Endodermal cell (in vitro differentiated cells): ENCODE measurements around the gene LENEP. TPM values are rescaled to one million over a fixed set of nuclear protein-coding genes. Genes with fewer than 3 reads are reported as not detected.

ENCODE experiments used
- DNase-seq: peaks from one replicate; pipeline ENCODE4 v3.0.0-alpha.2; 2017
- H3K27ac ChIP-seq: 2 replicates; pipeline ENCODE4 v1.5.1; 2013; ENCODE audit warnings: mild to moderate bottlenecking, low read depth, low read length, moderate library complexity
- H3K27me3 ChIP-seq: 2 replicates; pipeline ENCODE4 v1.6.1; 2013; ENCODE audit warnings: mild to moderate bottlenecking, low read length, moderate library complexity; ENCODE audit not compliant: insufficient read depth, control insufficient read depth, poor library complexity, severe bottlenecking
- H3K36me3 ChIP-seq: 2 replicates; pipeline ENCODE4 v1.7.0; 2013; ENCODE audit warnings: mild to moderate bottlenecking, low read length, moderate library complexity; ENCODE audit not compliant: control insufficient read depth, insufficient read depth
- H3K4me1 ChIP-seq: one replicate; pipeline ENCODE4 v1.7.0; 2013; ENCODE audit warnings: low read length; ENCODE audit not compliant: control insufficient read depth, insufficient read depth
- H3K4me3 ChIP-seq: 2 replicates; pipeline ENCODE4 v1.5.1; 2013; ENCODE audit warnings: mild to moderate bottlenecking, low read length, moderate library complexity
- H3K9ac ChIP-seq: 2 replicates; pipeline ENCODE4 v1.6.1; 2013; ENCODE audit warnings: mild to moderate bottlenecking, low read length, moderate library complexity; ENCODE audit not compliant: poor library complexity, severe bottlenecking; ENCODE audit errors: extremely low read depth
- H3K9me3 ChIP-seq: 2 replicates; pipeline ENCODE4 v1.6.1; 2013; ENCODE audit warnings: mild to moderate bottlenecking, low read length, moderate library complexity; ENCODE audit not compliant: control insufficient read depth
- H3K27ac Mint-ChIP-seq: 2 replicates; pipeline ENCODE4 v1.8.0; 2020; ENCODE audit warnings: mixed read lengths
- H3K27me3 Mint-ChIP-seq: 2 replicates; pipeline ENCODE4 v1.8.0; 2021; ENCODE audit warnings: mild to moderate bottlenecking, mixed read lengths; ENCODE audit not compliant: insufficient read depth
- H3K36me3 Mint-ChIP-seq: 2 replicates; pipeline ENCODE4 v1.8.0; 2020; ENCODE audit warnings: low read depth, mixed read lengths
- H3K4me1 Mint-ChIP-seq: 2 replicates; pipeline ENCODE4 v1.8.0; 2020; ENCODE audit warnings: mixed read lengths
- H3K4me3 Mint-ChIP-seq: 2 replicates; pipeline ENCODE4 v1.8.0; 2020; ENCODE audit warnings: mild to moderate bottlenecking, moderate library complexity, mixed read lengths
- H3K9me3 Mint-ChIP-seq: 2 replicates; pipeline ENCODE4 v1.8.0; 2020; ENCODE audit warnings: mild to moderate bottlenecking, mixed read lengths
- CTCF ChIP-seq: fragments of 200-600 bp; sonication (generic); conservative IDR thresholded peaks from 2 replicates; pipeline ENCODE4 v1.5.0; 2021; ENCODE audit warnings: antibody characterized with exemption, mild to moderate bottlenecking
- WGBS, 2 experiments: methylation state at CpG; one replicate each; pipeline versions ENCODE4 v1.1.5 to v1.1.7; 2013; ENCODE audit warnings: missing lambda C conversion rate in 2 of 2, mixed read lengths in 1 of 2; ENCODE audit not compliant: insufficient coverage in 1 of 2, insufficient read length in 1 of 2; 5-methylcytosine and 5-hydroxymethylcytosine counted together
- total RNA-seq, 2 donors: library from RNA; stranded (reverse); fragmentation: NEBNext Ultra II Directional in 1 of 2; extraction: Animal tissue kit (Norgen Biotek cat#: 25700) in 1 of 2; gene quantifications; 2 replicates in 1 of 2; 3 replicates in 1 of 2; pipeline ENCODE4 v1.2.1, GENCODE V29; 2021

The LENEP gene
- total RNA-seq, 2 donors from 2014 or later = 2.0 TPM; not detected in 1

- Histone ChIP-seq H3K9ac (peak overlapping the region; percentile 95), H3K27ac (peak overlapping the region; percentile 97), H3K4me3 (peak overlapping the region; percentile 94), H3K36me3 (peaks cover 18% of the 10 kb centered on the region), H3K4me1 (peaks cover 19% of the 10 kb centered on the region), H3K27me3 (no peaks in the 10 kb centered on the region), H3K9me3 (no peaks in the 10 kb centered on the region)
- Mint-ChIP-seq H3K27ac (peak overlapping the region; percentile 99), H3K9me3 (no peaks in the 10 kb centered on the region), H3K36me3 (peaks cover 14% of the 10 kb centered on the region), H3K4me1 (peaks cover 53% of the 10 kb centered on the region), H3K27me3 (no peaks in the 10 kb centered on the region), H3K4me3 (peak overlapping the region; percentile 75)
- no peak for DNase-seq
- WGBS, 2 experiments = 67 to 74% methylated on average over 3 to 9 of the region's 9 CpGs
- no peak for TF ChIP-seq CTCF
Observed at GRCh38 chr1:154957091-154957657, 36.2 kb upstream of the LENEP start.

- DNase-seq = no peak
- Mint-ChIP-seq H3K4me1 (peaks cover 55% of the 10 kb centered on the region), H3K4me3 (no peak overlapping the region)
Observed at GRCh38 chr1:154958036-154958435, 35.4 kb upstream of the LENEP start.

GRCh38 chr1:154958681-154959425 lies 34.5 kb upstream of the LENEP start:
- Mint-ChIP-seq H3K27ac (no peak overlapping the region), H3K4me1 (peaks cover 50% of the 10 kb centered on the region), H3K4me3 (no peak overlapping the region), H3K9me3 (no peaks in the 10 kb centered on the region), H3K27me3 (no peaks in the 10 kb centered on the region), H3K36me3 (peaks cover 21% of the 10 kb centered on the region)
- TF ChIP-seq CTCF = no peak
- no peaks in the 10 kb centered on the region for H3K27me3 ChIP-seq
- peaks cover 33% of the 10 kb centered on the region for H3K36me3 ChIP-seq
- H3K4me3 ChIP-seq = no peak overlapping the region
- H3K9me3 ChIP-seq = no peaks in the 10 kb centered on the region
- DNase-seq = no peak
- H3K27ac ChIP-seq = no peak overlapping the region
- no peak overlapping the region for H3K9ac ChIP-seq
- peaks cover 14% of the 10 kb centered on the region for H3K4me1 ChIP-seq
- WGBS, 2 experiments = 94 to 96% methylated on average over 8 to 16 of the region's 16 CpGs

More at GRCh38 chr1:154958036-154958435, 35.4 kb upstream of the LENEP start:
- no peak overlapping the region for H3K27ac Mint-ChIP-seq
- no peak for TF ChIP-seq CTCF
- H3K9me3 ChIP-seq = no peaks in the 10 kb centered on the region
- H3K27me3 Mint-ChIP-seq = no peaks in the 10 kb centered on the region
- peaks cover 17% of the 10 kb centered on the region for H3K36me3 Mint-ChIP-seq
- peaks cover 19% of the 10 kb centered on the region for H3K4me1 ChIP-seq
- H3K27ac ChIP-seq = no peak overlapping the region
- H3K9ac ChIP-seq = no peak overlapping the region
- H3K36me3 ChIP-seq = peaks cover 25% of the 10 kb centered on the region
- WGBS, 2 experiments = 92 to 94% methylated on average over 2 of the region's 2 CpGs
- H3K4me3 ChIP-seq = no peak overlapping the region
- no peaks in the 10 kb centered on the region for H3K9me3 Mint-ChIP-seq
- no peaks in the 10 kb centered on the region for H3K27me3 ChIP-seq
